Upper lobe of left lung (tissue), 6 donors: ENCODE measurements around the gene PIGU. TPM values are rescaled to one million over a fixed set of nuclear protein-coding genes. Genes with fewer than 3 reads are reported as not detected.
"Not testable (repeated sequence)": the region's sequence is repeated elsewhere in the genome, so short reads cannot be mapped to it uniquely, and the experiment has no call there.

Experiments used
- ATAC-seq, 2 donors: fragments of 200-7000 bp; cut with Tn5 transposase; one replicate each; pipeline ENCODE4 v1.9.1; 2022; ENCODE audit warnings: mild to moderate bottlenecking in 2 of 2, moderate library complexity in 2 of 2; ENCODE audit not compliant: low FRiP score in 2 of 2
- DNase-seq, 2 donors: peaks; one replicate each; pipeline ENCODE4 v3.0.0-alpha.2; 2019 to 2020
- H3K27ac ChIP-seq, 4 donors: fragments of 200-600 bp; sonication (generic); one replicate each; pipeline ENCODE4 v1.5.1; 2016 to 2019
- H3K27me3 ChIP-seq, 4 donors: fragments of 200-600 bp; sonication (generic); one replicate each; pipeline ENCODE4 v1.5.1; 2017 to 2019
- H3K36me3 ChIP-seq, 4 donors: fragments of 200-600 bp; sonication (generic); one replicate each; pipeline ENCODE4 v1.5.1; 2016 to 2019
- H3K4me1 ChIP-seq, 4 donors: fragments of 200-600 bp; sonication (generic); one replicate each; pipeline ENCODE4 v1.5.1; 2018 to 2019
- H3K4me3 ChIP-seq, 4 donors: fragments of 200-600 bp; sonication (generic); one replicate each; pipeline ENCODE4 v1.5.1; 2017 to 2019; ENCODE audit warnings: mild to moderate bottlenecking in 2 of 4, moderate library complexity in 1 of 4
- H3K9me3 ChIP-seq, 4 donors: fragments of 200-600 bp; sonication (generic); one replicate each; pipeline ENCODE4 v1.5.1; 2018 to 2019
- CTCF ChIP-seq, 6 experiments: fragments of 450-650 bp in 4 of 6; fragments of 200-600 bp in 2 of 6; sonication (generic) in 2 of 6; IDR thresholded peaks; one replicate each; pipeline ENCODE4 v1.5.1; 2016 to 2019; ENCODE audit warnings: antibody characterized with exemption in 6 of 6
- EP300 ChIP-seq, 4 donors: sonication (generic); formaldehyde crosslinking; IDR thresholded peaks; one replicate each; pipeline ENCODE4 v1.5.1; 2017; ENCODE audit warnings: antibody characterized with exemption in 4 of 4, control low read depth in 2 of 4
- POLR2A ChIP-seq, 4 donors: fragments of 450-650 bp; IDR thresholded peaks; one replicate each; pipeline ENCODE4 v1.5.1; 2016 to 2017; ENCODE audit warnings: antibody characterized with exemption in 4 of 4, mild to moderate bottlenecking in 2 of 4
- POLR2AphosphoS5 ChIP-seq, 2 donors: sonication (generic); formaldehyde crosslinking; IDR thresholded peaks; one replicate each; pipeline ENCODE4 v1.5.1; 2017; ENCODE audit warnings: antibody characterized with exemption in 2 of 2
- WGBS, 2 donors: methylation state at CpG; one replicate each; pipeline ENCODE4 v1.1.5; 2017 to 2018; 5-methylcytosine and 5-hydroxymethylcytosine counted together
- total RNA-seq, 6 donors: library from RNA; depleted of rRNA in 4 of 6; stranded (reverse); fragments of >200 nt in 4 of 6; gene quantifications; one replicate each; pipeline versions ENCODE4 v1.1.0 to v1.2.1, GENCODE V29; 2016 to 2021
- donor health status: DM: no; HTN: no; CAD: no; lungs with moderate emphysema.
- donor health status: DM: no; HTN: yes; CAD: no; lungs with severe emphysema.

The PIGU gene
- total RNA-seq, 6 donors from 2014 or later = 8.0 to 17.1 (median 12.7) TPM

- DNase-seq = no peak
- Histone ChIP-seq H3K4me1 (peaks cover 0 to 4% (median 0%) of the 10 kb centered on the region in 4 donors), H3K27me3 (no peaks in the 10 kb centered on the region), H3K27ac (no peak overlapping the region), H3K9me3 (no peaks in the 10 kb centered on the region), H3K36me3 (peaks cover 0 to 6% (median 0%) of the 10 kb centered on the region in 4 donors), H3K4me3 (no peak overlapping the region)
- 78 to 81% methylated on average over 3 of the region's 3 CpGs for WGBS, 2 donors
- no peak for TF ChIP-seq CTCF (IDR thresholded peaks at IDR 0.05)
- no peak for TF ChIP-seq POLR2AphosphoS5 (IDR thresholded peaks at IDR 0.05)
- no peak for TF ChIP-seq EP300 (IDR thresholded peaks at IDR 0.05)
- no peak for TF ChIP-seq POLR2A (IDR thresholded peaks at IDR 0.05)
- ATAC-seq = no peak
These were observed 52.3 kb downstream of the PIGU start for GRCh38 chr20:34624629-34625028.

- Histone ChIP-seq H3K36me3 (peaks cover 0 to 6% (median 0%) of the 10 kb centered on the region in 4 donors), H3K9me3 (no peaks in the 10 kb centered on the region), H3K27me3 (no peaks in the 10 kb centered on the region), H3K27ac (peak overlapping the region in 1 of 4 donors; percentile 6), H3K4me3 (no peak overlapping the region), H3K4me1 (peaks cover 0 to 4% (median 0%) of the 10 kb centered on the region in 4 donors)
- DNase-seq (peak in 1 of 2 donors; percentile 55), ATAC-seq (peak; percentile 32 to 61)
- TF ChIP-seq CTCF (IDR thresholded peaks at IDR 0.05) (no peak), POLR2A (IDR thresholded peaks at IDR 0.05) (no peak), POLR2AphosphoS5 (IDR thresholded peaks at IDR 0.05) (no peak), EP300 (IDR thresholded peaks at IDR 0.05) (no peak)
- WGBS, 2 donors = 66 to 80% methylated on average over 6 of the region's 6 CpGs
These were observed 54.0 kb downstream of the PIGU start for GRCh38 chr20:34622821-34623451.

- no peak overlapping the region for H3K4me3 ChIP-seq
- no peak for DNase-seq
- no peaks in the 10 kb centered on the region for H3K9me3 ChIP-seq
- WGBS, 2 donors = 88 to 89% methylated on average over 13 of the region's 13 CpGs
- TF ChIP-seq CTCF (IDR thresholded peaks at IDR 0.05) = no peak
- TF ChIP-seq POLR2A (IDR thresholded peaks at IDR 0.05) = no peak
- no peak for TF ChIP-seq EP300 (IDR thresholded peaks at IDR 0.05)
- TF ChIP-seq POLR2AphosphoS5 (IDR thresholded peaks at IDR 0.05) = no peak
- H3K4me1 ChIP-seq = no peaks in the 10 kb centered on the region
- no peak for ATAC-seq
- peaks cover 0 to 6% (median 0%) of the 10 kb centered on the region in 4 donors for H3K36me3 ChIP-seq
- H3K27ac ChIP-seq = no peak overlapping the region
- no peaks in the 10 kb centered on the region for H3K27me3 ChIP-seq
These were observed 55.2 kb downstream of the PIGU start for GRCh38 chr20:34621383-34622367.

- TF ChIP-seq EP300 (IDR thresholded peaks at IDR 0.05) (no peak), POLR2AphosphoS5 (IDR thresholded peaks at IDR 0.05) (no peak), POLR2A (IDR thresholded peaks at IDR 0.05) (no peak)
- DNase-seq (no peak), ATAC-seq (no peak)
- Histone ChIP-seq H3K4me3 (no peak overlapping the region), H3K9me3 (no peaks in the 10 kb centered on the region), H3K4me1 (no peaks in the 10 kb centered on the region), H3K27ac (no peak overlapping the region), H3K36me3 (peaks cover 0 to 6% (median 0%) of the 10 kb centered on the region in 4 donors), H3K27me3 (no peaks in the 10 kb centered on the region)
These were observed 55.9 kb downstream of the PIGU start for GRCh38 chr20:34621036-34621343.

- no peak overlapping the region for H3K27ac ChIP-seq
- H3K27me3 ChIP-seq = no peaks in the 10 kb centered on the region
- ATAC-seq (no peak), DNase-seq (no peak)
- TF ChIP-seq EP300 (IDR thresholded peaks at IDR 0.05) (no peak), CTCF (IDR thresholded peaks at IDR 0.05) (no peak), POLR2A (IDR thresholded peaks at IDR 0.05) (no peak), POLR2AphosphoS5 (IDR thresholded peaks at IDR 0.05) (no peak)
- H3K4me3 ChIP-seq = no peak overlapping the region
- no peaks in the 10 kb centered on the region for H3K4me1 ChIP-seq
- 55 to 63% methylated on average over 2 of the region's 2 CpGs for WGBS, 2 donors
- H3K36me3 ChIP-seq = peaks cover 0 to 22% (median 0%) of the 10 kb centered on the region in 4 donors
- H3K9me3 ChIP-seq = no peaks in the 10 kb centered on the region
These were observed 58.2 kb downstream of the PIGU start for GRCh38 chr20:34618676-34619075.

GRCh38 chr20:34616913-34617312, 60.0 kb downstream of the PIGU start:
- H3K4me1 ChIP-seq, DNase-seq, H3K9me3 ChIP-seq, H3K4me3 ChIP-seq, ATAC-seq, H3K27me3 ChIP-seq, H3K27ac ChIP-seq: not testable (repeated sequence)
- peaks cover 0 to 22% (median 0%) of the 10 kb centered on the region in 4 donors for H3K36me3 ChIP-seq
- WGBS, 2 donors = 93 to 99% methylated on average over 5 to 8 of the region's 8 CpGs
